ENCODE measurements around the gene FAM229A.

The FAM229A gene

GRCh38 chr1:32336591-32336932, 25.7 kb downstream of the FAM229A start:
- TF ChIP-seq CTCF (IDR thresholded peaks at IDR 0.05; ENCODE audit: control insufficient read depth, insufficient read depth, low read depth, low read length, missing control alignments) = no peak
- DNase-seq (ENCODE audit: low read depth) = no peak
- H3K4me3 ChIP-seq (ENCODE audit: control insufficient read depth, low read depth, low read length) = no peak overlapping the region

- no peak for DNase-seq (ENCODE audit: low read depth)
- no peak for TF ChIP-seq CTCF (IDR thresholded peaks at IDR 0.05; ENCODE audit: control insufficient read depth, insufficient read depth, low read depth, low read length, missing control alignments)
- peak within 1 kb of the TSS; percentile 59 for H3K4me3 ChIP-seq (ENCODE audit: control insufficient read depth, low read depth, low read length)
These were observed 26.3 kb downstream of the FAM229A start, which contains the start of gene MARCKSL1 for GRCh38 chr1:32335790-32336590. MARCKSL1 (minus strand) TSS chr1:32336233; CDS start chr1:32336033, 200 bp downstream.

GRCh38 chr1:32335535-32335789, 26.8 kb downstream of the FAM229A start:
- no peak for TF ChIP-seq CTCF (IDR thresholded peaks at IDR 0.05; ENCODE audit: control insufficient read depth, insufficient read depth, low read depth, low read length, missing control alignments)
- no peak for DNase-seq (ENCODE audit: low read depth)
- H3K4me3 ChIP-seq (ENCODE audit: control insufficient read depth, low read depth, low read length) = peak overlapping the region; percentile 59

GRCh38 chr1:32334864-32335534, 27.3 kb downstream of the FAM229A start:
- no peak for DNase-seq (ENCODE audit: low read depth)
- peak overlapping the region; percentile 59 for H3K4me3 ChIP-seq (ENCODE audit: control insufficient read depth, low read depth, low read length)
- peak; percentile 54 for TF ChIP-seq CTCF (IDR thresholded peaks at IDR 0.05; ENCODE audit: control insufficient read depth, insufficient read depth, low read depth, low read length, missing control alignments)

- no peak for DNase-seq (ENCODE audit: low read depth)
- TF ChIP-seq CTCF (IDR thresholded peaks at IDR 0.05; ENCODE audit: control insufficient read depth, insufficient read depth, low read depth, low read length, missing control alignments) = no peak
- peak overlapping the region; percentile 59 for H3K4me3 ChIP-seq (ENCODE audit: control insufficient read depth, low read depth, low read length)
These were observed 27.9 kb downstream of the FAM229A start for GRCh38 chr1:32334274-32334861.

- H3K4me3 ChIP-seq (ENCODE audit: control insufficient read depth, low read depth, low read length) = no peak overlapping the region
- no peak for DNase-seq (ENCODE audit: low read depth)
- no peak for TF ChIP-seq CTCF (IDR thresholded peaks at IDR 0.05; ENCODE audit: control insufficient read depth, insufficient read depth, low read depth, low read length, missing control alignments)
These were observed 28.9 kb downstream of the FAM229A start for GRCh38 chr1:32333251-32333963.
